GM12878 (cell line): ENCODE data around the gene TGDS. TPM values are rescaled to one million over a fixed set of nuclear protein-coding genes. Genes with fewer than 3 reads are reported as not detected.

Experiments used
- ATAC-seq: fragments of 200-7000 bp; cut with Tn5 transposase; 3 replicates; pipeline ENCODE4 v1.9.1; 2020; ENCODE audit warnings: mild to moderate bottlenecking, moderate library complexity
- BruUV-seq: library from RNA; stranded (reverse); fragments of 400-500 nt; replicated peaks from 2 replicates; lab custom pipeline; 2021; lab: Mats Ljungman, UMichigan
- CTCF ChIA-PET: fragments of 300-600 bp; sonication (Branson Sonifier 250); formaldehyde crosslinking; extraction: SDS; loops from one replicate; lab custom pipeline; 2021; ENCODE audit warnings: inconsistent platforms; lab: Yijun Ruan, JAX
- POLR2A ChIA-PET: fragments of 350-600 bp; formaldehyde crosslinking; extraction: SDS; loops from one replicate; lab custom pipeline; 2021; ENCODE audit warnings: inconsistent platforms; lab: Charles Lee
- RAD21 ChIA-PET: fragments of 300-600 bp; sonication (Branson Sonifier 250); formaldehyde crosslinking; loops from one replicate; lab custom pipeline; 2023; ENCODE audit warnings: antibody characterized with exemption; ENCODE audit not compliant: unreplicated experiment; lab: Charles Lee
- SMC1A ChIA-PET: fragments of 300-600 bp; sonication (Branson Sonifier 250); formaldehyde crosslinking; loops from one replicate; lab custom pipeline; 2023; ENCODE audit not compliant: unreplicated experiment, uncharacterized antibody; lab: Charles Lee
- DNase-seq: peaks from one replicate; pipeline ENCODE4 v3.0.0-alpha.2; 2011; ENCODE audit warnings: low read depth, low spot score
- FAIRE-seq: peaks from 3 replicates; lab custom pipeline; 2011; peaks lifted over from hg19 to GRCh38; lab: Jason Lieb, UNC
- H2AFZ ChIP-seq: 2 replicates; pipeline ENCODE4 v1.6.0; 2011; ENCODE audit warnings: low read depth, low read length, control low read depth; ENCODE audit not compliant: control insufficient read depth
- H3K27ac ChIP-seq: 2 replicates; pipeline ENCODE4 v1.5.1; 2011; ENCODE audit warnings: control low read depth; ENCODE audit not compliant: control insufficient read depth, insufficient read depth
- H3K27me3 ChIP-seq, 2 experiments: replicated peaks in 1 of 2; 2 replicates each; pipeline versions ENCODE4 v1.6.0 to v1.6.1; 2011; ENCODE audit warnings: low read length in 1 of 2; ENCODE audit not compliant: control insufficient read depth in 2 of 2, insufficient read depth in 2 of 2
- H3K36me3 ChIP-seq, 2 experiments: 2 replicates each; pipeline ENCODE4 v1.5.1; 2011; ENCODE audit warnings: low read length in 1 of 2; ENCODE audit not compliant: control insufficient read depth in 2 of 2, insufficient read depth in 2 of 2
- H3K4me1 ChIP-seq: 2 replicates; pipeline ENCODE4 v1.6.1; 2011; ENCODE audit warnings: mild to moderate bottlenecking, low read length, moderate library complexity, mixed read lengths; ENCODE audit not compliant: control insufficient read depth, insufficient read depth
- H3K4me2 ChIP-seq: 2 replicates; pipeline ENCODE4 v1.6.0; 2011; ENCODE audit warnings: control low read depth; ENCODE audit not compliant: control insufficient read depth, insufficient read depth
- H3K4me3 ChIP-seq: fragments of 200-600 bp; sonication (generic); 2 replicates; pipeline ENCODE4 v1.5.1; 2016
- H3K79me2 ChIP-seq: 2 replicates; pipeline ENCODE4 v1.6.0; 2011; ENCODE audit warnings: low read length; ENCODE audit not compliant: control insufficient read depth, insufficient read depth
- H3K9ac ChIP-seq: 2 replicates; pipeline ENCODE4 v1.8.0; 2011; ENCODE audit warnings: low read length, control low read depth, mixed read lengths; ENCODE audit not compliant: control insufficient read depth, insufficient read depth
- H3K9me3 ChIP-seq: replicated peaks from 3 replicates; pipeline ENCODE4 v1.5.1; 2011; ENCODE audit warnings: mild to moderate bottlenecking, low read length; ENCODE audit not compliant: control insufficient read depth, insufficient read depth
- H4K20me1 ChIP-seq: 2 replicates; pipeline ENCODE4 v1.6.0; 2011; ENCODE audit not compliant: control insufficient read depth, insufficient read depth
- E4F1 ChIP-seq: fragments of 450-650 bp; IDR thresholded peaks from 2 replicates; pipeline ENCODE4 v1.6.1; 2018; ENCODE audit warnings: borderline replicate concordance, mild to moderate bottlenecking; ENCODE audit not compliant: partially characterized antibody
- FOXM1 ChIP-seq: IDR thresholded peaks from 2 replicates; pipeline ENCODE4 v1.6.1; 2012; ENCODE audit warnings: low read depth, mild to moderate bottlenecking, inconsistent platforms, low read length, moderate library complexity
- IRF5 ChIP-seq: fragments of 450-650 bp; IDR thresholded peaks from 2 replicates; pipeline ENCODE4 v1.6.1; 2017; ENCODE audit warnings: borderline replicate concordance
- MEF2A ChIP-seq: IDR thresholded peaks from 2 replicates; pipeline ENCODE4 v1.6.1; 2011; ENCODE audit warnings: low read depth, mild to moderate bottlenecking, low read length, moderate library complexity; ENCODE audit not compliant: insufficient read depth
- POLR2A ChIP-seq: IDR thresholded peaks from 2 replicates; pipeline ENCODE4 v1.6.1; 2011; ENCODE audit warnings: low read depth, mild to moderate bottlenecking, low read length
- SP1 ChIP-seq: IDR thresholded peaks from one replicate; pipeline ENCODE4 v1.6.1; 2011; ENCODE audit warnings: low read depth, low read length
- TCF7 ChIP-seq: IDR thresholded peaks from 2 replicates; pipeline ENCODE4 v1.6.1; 2014; ENCODE audit warnings: antibody characterized with exemption, borderline replicate concordance
- WGBS: methylation state at CpG from one replicate; pipeline ENCODE4 v1.1.6; 2016; ENCODE audit warnings: low lambda C conversion rate; ENCODE audit not compliant: insufficient replicate concordance, insufficient coverage; ENCODE audit errors: missing lambda C conversion rate; 5-methylcytosine and 5-hydroxymethylcytosine counted together
- in situ Hi-C: fragments of 300-500 bp; cut with MboI; formaldehyde crosslinking; loops from 9 replicates; pipeline ENCODE4 v1.14.3; 2018; ENCODE audit warnings: mixed read lengths
- intact Hi-C: fragments of 100-400 bp; cut with micrococcal nuclease; formaldehyde crosslinking; loops from one replicate; pipeline ENCODE4 v1.14.2; 2022; ENCODE audit not compliant: unreplicated experiment
- polyA plus RNA-seq, 11 experiments: library from polyadenylated mRNA; depleted of rRNA in 4 of 11; unstranded in 6 of 11; stranded (reverse) in 5 of 11; fragments of >200 nt; fragmentation: Nextera tagmentation in 4 of 11; fragmentation: Illumina TruSeq in 1 of 11; extraction: Ambion mirVana in 4 of 11; extraction: Trizol in 1 of 11; gene quantifications; 1 replicate in 1 of 11; 2 replicates in 10 of 11; pipeline versions ENCODE4 v1.2.1 to v1.2.3, GENCODE V29; 2011 to 2016; ENCODE audit warnings: inconsistent platforms in 2 of 11, missing spikeins in 2 of 11, low read depth in 1 of 11
- total RNA-seq, 4 experiments: library from RNA; depleted of rRNA in 3 of 4; stranded (reverse); fragments of >200 nt in 3 of 4; fragmentation: Illumina TruSeq in 1 of 4; extraction: Trizol in 1 of 4; gene quantifications; 2 replicates each; pipeline versions ENCODE4 v1.2.1 to v1.2.3, GENCODE V29; 2013 to 2021

The TGDS gene
- total and polyA plus RNA-seq, 10 of the 15 experiments (the other 5 are each of a cell fraction or from before 2014, with no cell fraction given): 13.1 to 44.3 (median 23.8) TPM

- Histone ChIP-seq H3K4me2 (no peak overlapping the region), H3K27ac (no peak overlapping the region), H3K79me2 (no peaks in the 10 kb centered on the region), H3K9me3 (no peaks in the 10 kb centered on the region), H3K27me3 (no peaks in the 10 kb centered on the region), H3K9ac (no peak overlapping the region)
- no peak for DNase-seq
- BruUV-seq: no TSS peak
- ChIA-PET SMC1A (no interaction called here), RAD21 (no interaction called here)
- TF ChIP-seq POLR2A: no peak
- no peak for TF ChIP-seq FOXM1
- no peak for TF ChIP-seq TCF7
- no peak for TF ChIP-seq SP1
- no peak for TF ChIP-seq IRF5
- TF ChIP-seq MEF2A: no peak
- TF ChIP-seq E4F1: no peak
- TF ChIP-seq, all 136 proteins: peak for 0
- ChIA-PET POLR2A (no interaction called here), CTCF (no interaction called here)
- WGBS: 100% methylated on average over 1 of the region's 1 CpG
- in situ Hi-C loops: no loop called here
- Histone ChIP-seq H4K20me1 (no peaks in the 10 kb centered on the region), H3K4me3 (no peak overlapping the region), H3K4me1 (no peaks in the 10 kb centered on the region), H2AFZ (no peak overlapping the region), H3K36me3 (peaks cover 6 to 14% of the 10 kb centered on the region in 2 experiments; a peak in 3 of 4 replicates)
- FAIRE-seq (no peak), ATAC-seq (no peak)
- intact Hi-C loops: no loop called here
Observed at GRCh38 chr13:94568443-94568842, 27.5 kb downstream of the TGDS start.
